GM21381 (cell line): ENCODE data around the gene SMAD9.

ENCODE experiments used
- ATAC-seq: cut with Tn5 transposase; IDR thresholded peaks from one replicate; pipeline ENCODE4 v1.9.1; 2021; ENCODE audit warnings: mild to moderate bottlenecking, moderate library complexity; ENCODE audit not compliant: unreplicated experiment

SMAD9 gene

GRCh38 chr13:36919833-36920615 lies at the start of gene SMAD9:
SMAD9 (minus strand) TSS chr13:36920238; CDS start chr13:36879689, 40,549 bp downstream.
- peak; percentile 68 for ATAC-seq

DNA sequence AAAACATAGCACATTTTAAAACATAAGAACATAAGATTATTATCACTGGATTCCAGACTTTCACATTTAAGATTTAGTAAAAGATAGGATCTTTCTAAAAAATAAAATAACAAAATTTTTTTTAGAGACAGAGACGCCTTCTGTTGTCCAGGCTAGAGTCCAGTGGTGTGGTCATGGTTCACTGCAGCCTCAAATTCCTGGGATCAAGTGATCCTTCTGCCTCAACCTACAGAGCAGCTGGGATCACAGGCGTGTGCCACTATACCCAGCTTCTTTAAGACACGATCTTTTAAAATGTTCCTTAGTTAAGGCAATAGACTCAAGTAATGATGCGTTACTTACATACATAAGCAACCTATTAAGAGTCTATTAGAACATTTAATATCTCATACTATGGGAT lies 46.4 kb upstream of the SMAD9 start:
- ATAC-seq, result no peak

GRCh38 chr13:36965767-36966166 lies 45.7 kb upstream of the SMAD9 start:
- ATAC-seq, result no peak

GRCh38 chr13:36959456-36960116 lies 39.5 kb upstream of the SMAD9 start:
- no peak for ATAC-seq

GRCh38 chr13:36954542-36954941 lies 34.5 kb upstream of the SMAD9 start:
- ATAC-seq, result no peak

DNA sequence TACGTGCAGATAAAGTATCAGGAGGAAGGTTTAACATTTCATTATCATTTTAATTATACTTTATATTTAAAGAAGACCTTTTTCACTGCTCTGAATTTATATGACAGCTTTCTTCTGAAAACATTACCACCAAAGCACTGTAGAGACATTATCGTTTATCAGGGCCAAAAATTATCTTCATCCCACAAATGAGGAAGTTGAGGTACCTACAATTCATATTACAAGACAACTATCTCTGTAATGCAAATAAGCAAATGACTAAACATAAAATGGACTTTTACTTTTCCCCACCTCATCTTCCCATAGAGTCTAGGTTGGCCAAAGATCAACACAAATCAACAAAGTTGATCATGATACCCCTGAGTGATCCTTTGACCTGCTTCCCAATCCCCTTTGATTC lies 30.9 kb upstream of the SMAD9 start:
- no peak for ATAC-seq

GRCh38 chr13:36950330-36950729 lies 30.3 kb upstream of the SMAD9 start:
- no peak for ATAC-seq

- ATAC-seq, result no peak
Measured at GRCh38 chr13:36945078-36945477, 25.0 kb upstream of the SMAD9 start.

DNA sequence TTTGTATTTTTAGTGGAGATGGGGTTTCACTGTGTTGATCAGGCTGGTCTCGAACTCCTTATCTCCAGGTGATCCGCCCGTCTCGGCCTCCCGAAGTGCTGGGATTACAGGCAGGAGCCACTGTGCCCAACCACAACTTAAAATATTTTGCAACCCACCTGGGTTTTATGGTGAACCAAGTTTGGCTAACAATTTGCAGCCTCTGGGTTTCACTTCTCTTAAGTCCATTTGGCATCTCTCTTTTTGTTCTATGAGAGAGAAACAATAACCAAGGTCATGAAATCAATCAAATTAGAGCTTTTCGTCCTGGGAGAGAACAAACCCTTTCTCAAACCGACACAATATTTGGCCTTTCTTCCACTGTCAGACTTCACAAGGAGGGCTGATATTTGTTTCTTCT lies 5.6 kb upstream of the SMAD9 start:
- no peak for ATAC-seq

DNA sequence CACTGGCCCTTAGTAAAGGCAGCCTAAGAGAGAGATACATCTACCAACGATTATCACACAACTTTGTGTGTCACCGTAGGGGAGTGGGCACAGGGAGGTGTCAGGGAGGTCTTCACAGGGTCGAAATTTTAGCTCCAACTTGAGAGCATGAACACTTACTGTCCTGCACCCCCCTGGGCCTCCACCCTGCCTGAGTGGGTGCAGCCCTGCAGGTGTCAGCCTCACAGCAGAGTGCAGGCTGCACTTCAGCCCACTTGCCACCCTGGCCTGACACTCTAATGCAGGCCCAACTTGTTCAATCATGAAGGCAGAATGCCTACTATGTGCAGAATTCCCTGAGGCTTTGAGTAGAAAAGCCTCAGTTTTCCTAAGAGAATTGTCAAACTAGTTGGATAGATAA lies 4.0 kb upstream of the SMAD9 start:
- ATAC-seq, result no peak

DNA sequence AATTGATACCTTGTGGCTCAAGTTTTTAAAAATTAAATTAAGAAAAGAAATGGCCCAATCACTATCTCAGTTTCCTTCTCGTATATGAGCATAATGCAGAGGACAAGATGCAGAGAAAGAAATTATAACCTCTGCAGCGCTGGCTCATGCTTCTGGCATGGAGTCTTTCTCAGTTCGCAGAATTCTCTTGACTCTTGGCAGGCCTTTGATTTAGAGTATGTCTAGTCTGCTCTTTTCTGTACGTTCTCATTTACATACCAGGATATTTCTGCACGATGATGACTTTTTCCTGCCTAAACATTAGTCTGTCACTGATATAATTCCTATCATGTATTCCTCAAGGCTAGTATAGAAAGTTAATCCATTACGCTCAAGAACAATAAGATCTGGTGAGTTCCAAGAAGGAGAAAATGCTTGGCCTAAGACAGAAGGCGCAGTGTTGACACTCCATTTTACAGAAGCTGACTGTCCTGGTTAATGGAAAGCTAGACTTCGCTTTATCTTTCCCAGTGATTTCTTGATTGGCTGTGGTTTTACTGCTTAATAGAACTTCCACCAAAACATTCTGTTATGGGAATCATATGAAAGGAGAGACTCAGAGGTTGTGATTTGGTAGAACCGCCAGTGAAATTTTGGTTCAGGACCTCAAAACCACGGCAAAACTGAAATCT lies 1.7 kb upstream of the SMAD9 start:
- no peak for ATAC-seq

DNA sequence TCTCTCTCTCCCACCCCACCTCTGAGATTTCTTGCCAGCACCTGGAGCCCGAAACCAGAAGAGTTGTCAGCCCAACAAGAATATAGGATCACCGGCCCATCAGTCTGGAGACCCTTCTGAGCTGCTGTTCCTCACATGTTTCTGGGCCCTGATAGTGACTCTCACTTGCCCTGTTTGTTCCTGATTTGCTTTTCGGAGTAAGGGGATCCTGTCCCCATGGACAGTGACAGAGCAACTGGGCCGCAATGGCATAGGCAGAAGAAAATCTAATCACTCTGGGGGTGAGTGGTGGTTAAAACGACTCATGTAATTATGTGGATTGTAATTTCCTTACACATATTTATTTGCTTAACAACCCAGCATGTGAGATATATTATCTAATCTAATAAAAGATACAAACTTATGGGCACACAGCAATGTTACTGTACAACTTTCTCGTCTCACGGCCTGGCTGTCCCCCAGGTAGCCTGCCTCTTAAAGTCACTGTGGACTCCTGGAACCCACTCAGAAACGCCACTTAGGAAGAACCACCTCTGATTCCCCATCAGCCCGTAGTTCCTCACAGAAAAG lies 663 bp upstream of the SMAD9 start:
- ATAC-seq, result no peak

- no peak for ATAC-seq
Measured at GRCh38 chr13:36919171-36919832, 736 bp downstream of the SMAD9 start.

- ATAC-seq, result no peak
Measured at GRCh38 chr13:36918246-36919131, 1.5 kb downstream of the SMAD9 start.

DNA sequence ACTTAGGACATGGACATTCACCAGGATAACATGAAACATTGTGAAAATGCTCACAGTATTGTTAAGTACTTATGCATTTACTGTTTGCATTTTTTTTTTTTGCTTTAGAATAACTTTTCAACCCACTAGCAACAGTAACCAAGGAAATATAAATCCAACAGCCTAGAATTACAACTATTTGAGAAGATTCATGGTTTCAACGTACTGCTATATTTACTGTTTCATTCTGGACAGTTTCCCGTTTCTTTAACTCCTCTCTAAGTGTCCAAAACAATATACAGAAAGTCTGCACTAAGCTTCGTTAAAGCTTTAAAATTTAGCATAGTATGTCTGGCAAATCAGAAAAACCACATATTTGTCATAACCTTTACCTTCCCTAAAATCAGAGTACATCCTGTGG lies 2.7 kb downstream of the SMAD9 start:
- no peak for ATAC-seq

GRCh38 chr13:36915896-36916640 lies 4.0 kb downstream of the SMAD9 start:
- no peak for ATAC-seq

DNA sequence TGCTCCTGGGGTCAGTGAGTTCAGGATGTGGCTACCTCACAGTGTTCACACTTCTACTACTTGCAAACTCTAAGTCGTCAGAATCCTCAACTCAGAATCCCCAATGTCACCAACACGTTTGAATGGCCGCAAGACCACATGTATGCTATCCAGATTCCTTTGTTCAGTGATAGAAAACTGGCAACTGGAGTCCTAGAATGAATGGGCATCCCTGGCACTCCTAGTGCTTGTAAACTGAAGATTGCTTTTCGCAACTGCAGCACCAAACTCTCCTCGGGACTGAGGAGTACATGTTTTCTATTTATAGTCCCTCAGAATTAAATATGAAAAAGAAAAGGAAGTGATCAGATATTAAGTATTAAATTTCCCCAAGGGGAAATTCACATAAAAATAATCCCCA lies 4.9 kb downstream of the SMAD9 start:
- ATAC-seq, result no peak

DNA sequence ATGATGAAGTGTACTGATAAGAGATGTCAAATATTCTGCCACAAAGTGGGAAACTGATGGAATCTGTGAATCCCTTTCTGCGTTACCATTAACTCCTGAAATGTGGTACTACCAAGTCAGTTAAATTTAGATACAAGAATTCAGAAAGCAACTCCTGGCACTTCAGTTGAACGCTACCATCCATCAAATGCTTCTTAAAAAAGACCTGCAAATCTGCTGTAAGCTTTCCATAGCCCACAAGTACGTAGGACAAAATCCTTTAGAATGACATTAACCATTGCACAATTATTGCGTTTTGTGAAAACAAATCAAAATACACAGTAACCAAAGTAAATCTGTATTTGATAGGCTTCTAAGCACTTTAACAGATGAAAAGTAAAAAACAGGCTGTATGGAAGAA lies 5.4 kb downstream of the SMAD9 start:
- ATAC-seq, result no peak

- no peak for ATAC-seq
Measured at GRCh38 chr13:36913463-36913862, 6.6 kb downstream of the SMAD9 start.
